Tibial nerve (tissue), 4 donors: ENCODE measurements around the gene RGS7.

Source experiments
- CTCF ChIP-seq, 5 experiments: fragments of 200-600 bp in 3 of 5; fragments of 450-650 bp in 2 of 5; sonication (generic) in 3 of 5; IDR thresholded peaks; one replicate each; pipeline ENCODE4 v1.5.1; 2016 to 2019; ENCODE audit warnings: antibody characterized with exemption in 5 of 5, mild to moderate bottlenecking in 3 of 5, moderate library complexity in 2 of 5
- EP300 ChIP-seq, 2 donors: sonication (generic); formaldehyde crosslinking; IDR thresholded peaks; one replicate each; pipeline ENCODE4 v1.6.1; 2017; ENCODE audit warnings: antibody characterized with exemption in 2 of 2, mild to moderate bottlenecking in 1 of 2
- POLR2A ChIP-seq, 2 donors: fragments of 450-650 bp; IDR thresholded peaks; one replicate each; pipeline ENCODE4 v1.6.1; 2017; ENCODE audit warnings: antibody characterized with exemption in 2 of 2, mild to moderate bottlenecking in 2 of 2, moderate library complexity in 2 of 2

- TF ChIP-seq POLR2A (IDR thresholded peaks at IDR 0.05): no peak
- TF ChIP-seq CTCF (IDR thresholded peaks at IDR 0.05): no peak
- no peak for TF ChIP-seq EP300 (IDR thresholded peaks at IDR 0.05)
Observed at GRCh38 chr1:240970253-240970652, 386.8 kb downstream of the RGS7 start.
